A549 treated with AZD2906 at 1 μM for 4 hours (cell line): ENCODE results near the gene C2orf72. TPM values are rescaled to one million over a fixed set of nuclear protein-coding genes. Genes with fewer than 3 reads are reported as not detected.

ENCODE experiments used
- total RNA-seq: library from RNA; stranded (reverse); fragments of 200-300 nt; extraction: Qiagen RNA extraction; gene quantifications from 5 replicates; pipeline ENCODE4 v1.2.3, GENCODE V29; 2022

Gene C2orf72
- 4.9 to 7.5 TPM (median 6.9 TPM) in 5 replicates for total RNA-seq

DNA sequence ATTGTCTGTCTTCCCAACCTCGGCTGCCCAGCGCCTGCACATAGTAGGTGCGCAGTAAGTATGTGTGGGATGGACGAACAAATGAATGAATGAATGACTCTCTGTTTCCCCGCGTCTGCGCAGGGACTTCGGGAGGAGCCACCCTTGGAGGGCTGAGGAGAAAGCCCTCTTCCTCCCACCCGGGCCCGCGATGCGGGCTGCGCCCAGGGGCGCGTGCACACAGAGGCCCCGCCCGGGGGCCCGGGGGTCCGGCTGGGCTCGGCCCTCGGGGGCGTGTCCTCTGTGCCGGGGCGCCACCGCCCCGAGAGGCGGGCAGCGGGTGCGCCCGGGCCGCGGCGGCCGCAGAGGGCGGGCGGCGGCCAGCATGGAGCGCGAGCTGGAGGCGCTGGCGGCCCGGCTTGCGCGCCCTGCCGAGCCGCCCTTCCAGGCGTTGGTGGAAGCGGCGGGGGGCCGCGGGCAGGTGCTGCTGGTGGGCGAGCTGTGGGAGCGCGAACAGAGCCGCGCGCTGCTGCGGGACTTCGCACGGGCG is at the start of gene C2orf72:
C2orf72 (plus strand) TSS at position 322 of the 529 bp plus-strand sequence; CDS start at position 365, 43 bp downstream.

DNA sequence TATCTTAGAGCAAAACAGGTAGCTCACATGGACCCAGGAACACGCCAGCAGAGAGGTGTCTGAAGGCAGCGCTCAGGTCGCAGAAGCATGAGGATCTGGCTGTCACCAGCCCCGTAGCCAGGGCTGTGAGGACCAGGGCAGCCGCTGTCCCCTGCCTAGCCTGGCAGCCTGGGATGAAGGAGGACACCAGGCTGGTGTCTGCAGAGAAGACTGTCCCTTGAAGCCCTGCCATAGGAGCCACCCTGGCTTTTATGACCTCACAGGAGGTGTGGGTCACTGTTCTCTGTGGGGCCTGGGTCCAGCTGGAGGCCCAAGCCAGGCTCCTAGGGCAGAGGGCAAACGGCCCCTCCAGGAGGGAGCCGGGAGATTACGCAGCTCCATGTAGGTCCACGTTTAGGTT is 41.5 kb upstream of the C2orf72 start, which contains the start of gene SPATA3:
SPATA3 (plus strand) TSS at position 301 of the 400 bp plus-strand sequence. CDS start 113 bp downstream, outside the sequence.

DNA sequence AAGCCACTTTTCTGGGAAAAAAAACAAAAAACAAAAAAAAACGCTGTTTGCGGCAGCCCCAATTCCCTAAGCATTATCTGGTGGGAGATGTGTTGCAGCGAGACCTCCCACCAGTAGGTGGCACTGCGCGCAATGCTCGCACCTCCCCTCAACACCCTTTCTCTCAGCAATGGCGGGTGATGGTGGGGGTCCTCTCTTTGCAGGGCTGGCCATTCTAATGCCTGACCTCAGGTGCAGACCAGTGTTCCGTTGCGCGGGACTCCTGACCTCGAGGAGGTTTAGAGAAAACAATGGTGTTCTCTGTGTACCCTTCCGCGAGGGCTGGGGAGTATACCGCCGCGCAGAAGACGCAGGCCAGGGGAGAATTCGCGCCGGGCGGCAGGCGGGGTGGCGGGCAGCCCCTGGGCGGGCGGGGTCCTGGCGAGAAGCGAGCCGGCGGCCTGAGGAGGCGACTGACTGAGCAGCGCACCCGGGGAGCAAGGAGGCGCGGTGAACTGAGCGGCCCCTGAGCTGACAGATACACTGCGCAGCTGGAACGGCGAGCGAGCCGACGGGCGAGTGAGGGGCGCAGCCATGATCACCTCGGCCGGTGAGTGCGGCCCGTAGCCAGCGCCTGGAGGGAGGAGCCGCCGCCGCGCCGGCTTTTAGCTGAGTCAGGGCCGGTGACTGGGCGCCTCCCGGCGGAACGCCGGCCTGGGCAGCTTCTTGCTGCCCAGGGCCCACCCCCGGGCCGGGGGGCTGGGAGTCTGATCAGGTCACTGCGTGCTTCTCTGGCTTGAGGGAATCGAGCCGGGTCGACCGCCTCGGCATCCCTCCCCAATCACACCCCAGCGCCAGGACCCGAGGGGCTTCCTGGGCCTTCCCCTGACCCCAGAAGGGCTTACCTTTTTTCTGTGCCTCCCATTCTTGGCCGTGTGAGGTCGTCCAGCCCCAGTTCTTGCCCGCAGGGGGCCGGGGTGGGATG is 19.4 kb downstream of the C2orf72 start, which contains the start of gene PSMD1:
PSMD1 (plus strand) TSS at position 415 of the 964 bp plus-strand sequence; CDS start at position 574, 159 bp downstream.

Other genes starting within 250 kb of the C2orf72 start
- 68.6 to 82.8 TPM (median 79.4 TPM) in 5 replicates for gene ITM2C, start 172.6 kb upstream of the C2orf72 start, total RNA-seq
- not detected in 5 replicates for gene GPR55, start 112.3 kb upstream of the C2orf72 start, total RNA-seq
- not detected in 5 replicates for gene SPATA3, start 41.4 kb upstream of the C2orf72 start, total RNA-seq
- gene PSMD1, start 19.3 kb downstream of the C2orf72 start, total RNA-seq, result 104 to 114 TPM (median 105 TPM) in 5 replicates
- gene HTR2B, start 87.5 kb downstream of the C2orf72 start, total RNA-seq, result 0.03 TPM in 2 of 5 replicates, not detected in the others
- gene ARMC9, start 161.1 kb downstream of the C2orf72 start, total RNA-seq, result 13.8 to 14.8 TPM (median 14.7 TPM) in 5 replicates